OCI-LY1 (cell line): ENCODE measurements around the gene PUS10.

ENCODE experiments used
- H2AFZ ChIP-seq: fragments of 200-600 bp; sonication (generic), shearing (Covaris generic); 2 replicates; pipeline ENCODE4 v1.6.0; 2014; ENCODE audit warnings: antibody characterized with exemption, mild to moderate bottlenecking, low read length
- H3F3A ChIP-seq: fragments of 200-600 bp; sonication (generic), shearing (Covaris generic); 2 replicates; pipeline ENCODE4 v1.6.0; 2014; ENCODE audit warnings: mild to moderate bottlenecking, antibody characterized with exemption, low read length, moderate library complexity; ENCODE audit not compliant: insufficient read depth
- H3K27ac ChIP-seq: fragments of 200-600 bp; sonication (generic); 2 replicates; pipeline ENCODE4 v1.5.1; 2014; ENCODE audit warnings: low read length, mixed run types, mild to moderate bottlenecking, low read depth; ENCODE audit not compliant: poor library complexity, severe bottlenecking
- H3K27me3 ChIP-seq: fragments of 200-600 bp; sonication (generic); 2 replicates; pipeline ENCODE4 v1.6.0; 2014; ENCODE audit warnings: antibody characterized with exemption, mild to moderate bottlenecking, low read length, moderate library complexity; ENCODE audit not compliant: insufficient read depth
- H3K36me3 ChIP-seq: fragments of 200-600 bp; sonication (generic); 2 replicates; pipeline ENCODE4 v1.6.1; 2014; ENCODE audit warnings: mild to moderate bottlenecking, antibody characterized with exemption, low read length, moderate library complexity, mixed read lengths; ENCODE audit not compliant: insufficient read depth
- H3K4me1 ChIP-seq: fragments of 200-600 bp; sonication (generic); 2 replicates; pipeline ENCODE4 v1.5.1; 2014; ENCODE audit warnings: mild to moderate bottlenecking, low read length, moderate library complexity; ENCODE audit not compliant: insufficient read depth, severe bottlenecking
- H3K4me2 ChIP-seq: fragments of 200-600 bp; sonication (generic), shearing (Covaris generic); 2 replicates; pipeline ENCODE4 v1.6.1; 2014; ENCODE audit warnings: low read length
- H3K4me3 ChIP-seq: fragments of 200-600 bp; sonication (generic); 2 replicates; pipeline ENCODE4 v1.5.1; 2014; ENCODE audit warnings: low read length, low read depth, mild to moderate bottlenecking, mixed read lengths; ENCODE audit not compliant: poor library complexity, severe bottlenecking
- H3K79me2 ChIP-seq: fragments of 200-600 bp; shearing (Covaris generic); 2 replicates; pipeline ENCODE4 v1.6.1; 2016; ENCODE audit warnings: mixed run types, low read length, mixed read lengths; ENCODE audit not compliant: insufficient read depth
- H3K9ac ChIP-seq: fragments of 200-600 bp; sonication (generic), shearing (Covaris generic); 2 replicates; pipeline ENCODE4 v1.6.1; 2014; ENCODE audit warnings: mild to moderate bottlenecking, low read length, mixed read lengths
- H3K9me2 ChIP-seq: fragments of 200-600 bp; sonication (generic), shearing (Covaris generic); 2 replicates; pipeline ENCODE4 v1.6.1; 2014; ENCODE audit warnings: low read depth, mild to moderate bottlenecking, low read length, mixed read lengths
- H3K9me3 ChIP-seq: fragments of 200-600 bp; shearing (Covaris generic); 2 replicates; pipeline ENCODE4 v1.6.1; 2014; ENCODE audit warnings: low read length, mixed read lengths
- H4K20me1 ChIP-seq: fragments of 200-600 bp; sonication (generic), shearing (Covaris generic); 2 replicates; pipeline ENCODE4 v1.6.0; 2016; ENCODE audit warnings: mild to moderate bottlenecking, low read length; ENCODE audit not compliant: insufficient read depth
- EZH2 ChIP-seq: fragments of 200-600 bp; sonication (generic), shearing (Covaris generic); IDR thresholded peaks from 2 replicates; pipeline ENCODE4 v1.8.0; 2017; ENCODE audit warnings: borderline replicate concordance, mixed run types, mild to moderate bottlenecking, antibody characterized with exemption, low read length, moderate library complexity, mixed read lengths
- TF ChIP-seq, protein P1 (sequence below): fragments of 200-600 bp; sonication (generic), shearing (Covaris generic); IDR thresholded peaks from 2 replicates; pipeline ENCODE4 v1.5.1; 2017; ENCODE audit warnings: mild to moderate bottlenecking, antibody characterized with exemption, low read length, moderate library complexity, mixed read lengths

PUS10 gene

DNA sequence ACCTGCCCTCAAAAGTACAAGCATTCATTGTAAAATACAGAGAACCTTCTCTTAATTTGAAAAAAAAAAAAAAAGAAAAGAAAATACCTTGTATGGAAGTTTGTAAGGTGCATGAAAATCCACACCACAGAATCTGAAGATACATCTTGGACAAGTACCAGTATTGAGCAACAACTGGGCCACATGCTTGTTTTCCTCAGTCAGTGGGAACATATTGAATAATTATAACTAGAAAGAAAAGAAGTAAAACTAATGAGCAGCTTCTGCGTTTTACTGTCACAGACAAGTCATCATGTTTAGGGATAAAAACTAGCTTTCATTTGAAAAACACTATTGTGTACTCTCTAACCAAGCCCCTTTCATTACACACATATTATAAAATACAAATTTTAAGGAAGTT, 6.4 kb downstream of the PUS10 start:
- TF ChIP-seq EZH2: no peak
- TF ChIP-seq, protein P1, sequence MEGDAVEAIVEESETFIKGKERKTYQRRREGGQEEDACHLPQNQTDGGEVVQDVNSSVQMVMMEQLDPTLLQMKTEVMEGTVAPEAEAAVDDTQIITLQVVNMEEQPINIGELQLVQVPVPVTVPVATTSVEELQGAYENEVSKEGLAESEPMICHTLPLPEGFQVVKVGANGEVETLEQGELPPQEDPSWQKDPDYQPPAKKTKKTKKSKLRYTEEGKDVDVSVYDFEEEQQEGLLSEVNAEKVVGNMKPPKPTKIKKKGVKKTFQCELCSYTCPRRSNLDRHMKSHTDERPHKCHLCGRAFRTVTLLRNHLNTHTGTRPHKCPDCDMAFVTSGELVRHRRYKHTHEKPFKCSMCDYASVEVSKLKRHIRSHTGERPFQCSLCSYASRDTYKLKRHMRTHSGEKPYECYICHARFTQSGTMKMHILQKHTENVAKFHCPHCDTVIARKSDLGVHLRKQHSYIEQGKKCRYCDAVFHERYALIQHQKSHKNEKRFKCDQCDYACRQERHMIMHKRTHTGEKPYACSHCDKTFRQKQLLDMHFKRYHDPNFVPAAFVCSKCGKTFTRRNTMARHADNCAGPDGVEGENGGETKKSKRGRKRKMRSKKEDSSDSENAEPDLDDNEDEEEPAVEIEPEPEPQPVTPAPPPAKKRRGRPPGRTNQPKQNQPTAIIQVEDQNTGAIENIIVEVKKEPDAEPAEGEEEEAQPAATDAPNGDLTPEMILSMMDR: no peak
- Histone ChIP-seq H3K9me3 (no peaks in the 10 kb centered on the region), H3K9ac (no peak overlapping the region), H3K79me2 (peaks cover 11% of the 10 kb centered on the region; the same call in 1 of the 2 replicates), H3K9me2 (no peaks in the 10 kb centered on the region), H3K4me2 (no peak overlapping the region), H2AFZ (no peak overlapping the region), H4K20me1 (no peaks in the 10 kb centered on the region), H3K36me3 (no peaks in the 10 kb centered on the region; the same call in 1 of the 2 replicates), H3F3A (no peaks in the 10 kb centered on the region), H3K4me1 (peaks cover 16% of the 10 kb centered on the region), H3K4me3 (no peak overlapping the region), H3K27me3 (no peaks in the 10 kb centered on the region), H3K27ac (no peak overlapping the region)

DNA sequence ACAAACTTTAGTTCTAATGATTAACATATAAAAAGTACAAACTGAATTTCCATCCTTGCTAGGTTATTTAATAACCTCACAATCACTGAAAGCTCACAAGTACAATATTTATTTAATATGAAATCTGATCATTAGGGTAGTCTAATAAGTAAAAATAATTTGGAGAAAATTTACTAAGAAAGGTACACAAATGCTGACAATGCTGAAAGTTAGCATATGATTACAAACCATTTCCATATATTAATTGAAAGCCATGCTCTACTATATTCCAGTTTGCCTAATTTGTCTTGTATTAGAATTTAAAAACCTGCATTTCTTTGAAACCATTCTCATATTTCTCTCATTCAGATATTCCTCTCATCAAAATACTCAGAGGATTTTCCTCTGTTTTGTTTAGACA, 8.7 kb downstream of the PUS10 start:
- no peaks in the 10 kb centered on the region for H3K27me3 ChIP-seq
- H3K4me2 ChIP-seq: no peak overlapping the region
- no peaks in the 10 kb centered on the region for H3K9me3 ChIP-seq
- H3K36me3 ChIP-seq: no peaks in the 10 kb centered on the region; the same call in 1 of the 2 replicates
- no peak overlapping the region for H3K27ac ChIP-seq
- H4K20me1 ChIP-seq: no peaks in the 10 kb centered on the region
- H3K4me1 ChIP-seq: peaks cover 13% of the 10 kb centered on the region
- no peak overlapping the region for H2AFZ ChIP-seq
- no peaks in the 10 kb centered on the region for H3K79me2 ChIP-seq
- H3F3A ChIP-seq: no peaks in the 10 kb centered on the region
- TF ChIP-seq, protein P1: no peak
- H3K4me3 ChIP-seq: no peak overlapping the region
- H3K9ac ChIP-seq: no peak overlapping the region
- no peaks in the 10 kb centered on the region for H3K9me2 ChIP-seq

DNA sequence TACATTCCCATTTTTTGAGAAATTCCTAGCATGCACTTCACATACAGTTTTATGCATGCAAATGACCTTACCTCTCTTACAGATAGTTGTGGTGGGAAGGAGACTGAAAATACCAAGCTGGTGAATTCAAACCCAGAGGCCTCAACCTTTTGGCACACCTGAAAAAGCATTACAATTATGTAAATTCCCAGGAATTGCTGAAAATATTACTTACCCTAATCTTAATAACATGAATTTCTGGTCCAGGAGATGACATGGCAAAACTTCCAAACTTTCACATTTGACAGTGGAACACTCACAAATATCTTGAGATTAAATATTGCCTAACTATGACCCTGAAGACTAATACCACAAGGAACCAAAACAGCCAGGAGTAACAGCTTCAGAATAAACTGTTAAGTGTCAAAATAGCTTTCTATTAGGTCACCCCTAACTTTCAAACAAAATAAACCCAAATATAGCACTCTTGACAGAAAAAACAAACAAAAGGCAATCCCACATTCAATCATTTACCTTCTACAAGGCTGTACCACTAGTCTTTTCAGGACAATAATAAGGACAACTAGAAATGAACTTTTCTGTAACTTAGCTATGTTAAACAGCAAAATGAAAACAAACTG, 11.5 kb downstream of the PUS10 start:
- no peak overlapping the region for H3K4me2 ChIP-seq
- no peaks in the 10 kb centered on the region; the same call in 1 of the 2 replicates for H3K36me3 ChIP-seq
- H3K4me3 ChIP-seq: no peak overlapping the region
- H3K9me2 ChIP-seq: no peaks in the 10 kb centered on the region
- TF ChIP-seq, protein P1: no peak
- TF ChIP-seq EZH2: no peak
- peaks cover 14% of the 10 kb centered on the region for H3K4me1 ChIP-seq
- H3K79me2 ChIP-seq: no peaks in the 10 kb centered on the region
- no peak overlapping the region for H3K9ac ChIP-seq
- H3K27ac ChIP-seq: no peak overlapping the region
- H4K20me1 ChIP-seq: no peaks in the 10 kb centered on the region
- no peaks in the 10 kb centered on the region for H3F3A ChIP-seq
- H3K9me3 ChIP-seq: no peaks in the 10 kb centered on the region
- no peaks in the 10 kb centered on the region for H3K27me3 ChIP-seq
- H2AFZ ChIP-seq: no peak overlapping the region
